Adrenal gland (tissue), 12 donors: ENCODE results near the gene GPR4. TPM values are rescaled to one million over a fixed set of nuclear protein-coding genes. Genes with fewer than 3 reads are reported as not detected.
A peak's percentile ranks its signal among the peaks of the same experiment; 100 is the strongest.

Experiments used
- DNase-seq, 7 donors: peaks; one replicate each; pipeline ENCODE4 v3.0.0-alpha.2; 2019 to 2020
- H3K27ac ChIP-seq, 5 donors: fragments of 200-600 bp; sonication (generic) in 4 of 5; 1 replicate in 3 of 5; 2 replicates in 2 of 5; pipeline versions ENCODE4 v1.5.1 to v1.8.0; 2016 to 2020; ENCODE audit warnings: mild to moderate bottlenecking in 1 of 5
- H3K27me3 ChIP-seq: fragments of 200-600 bp; 2 replicates; pipeline ENCODE4 v1.8.0; 2021
- H3K36me3 ChIP-seq, 2 donors: fragments of 200-600 bp; replicated peaks in 1 of 2; 1 replicate in 1 of 2; 2 replicates in 1 of 2; pipeline versions ENCODE4 v1.5.1 to v1.8.0; 2018 to 2022
- H3K4me1 ChIP-seq, 2 donors: fragments of 200-600 bp; replicated peaks in 1 of 2; 1 replicate in 1 of 2; 2 replicates in 1 of 2; pipeline versions ENCODE4 v1.5.1 to v1.8.0; 2018 to 2021
- H3K4me3 ChIP-seq, 4 donors: fragments of 200-600 bp; sonication (generic) in 3 of 4; one replicate each; pipeline ENCODE4 v1.5.1; 2016 to 2018
- H3K9me3 ChIP-seq, 3 donors: fragments of 200-600 bp; sonication (generic) in 1 of 3; replicated peaks in 1 of 3; 1 replicate in 2 of 3; 2 replicates in 1 of 3; pipeline versions ENCODE4 v1.5.1 to v1.8.0; 2016 to 2021
- POLR2A ChIP-seq, 2 donors: fragments of 450-650 bp; IDR thresholded peaks; one replicate each; pipeline ENCODE4 v1.6.1; 2017; ENCODE audit warnings: antibody characterized with exemption in 2 of 2, mild to moderate bottlenecking in 2 of 2, moderate library complexity in 1 of 2
- WGBS, 4 donors: extraction: QIAGEN DNeasy Blood & Tissue Kit in 2 of 4; methylation state at CpG; one replicate each; pipeline versions ENCODE4 v1.1.5 to v1.1.7; 2013 to 2017; 5-methylcytosine and 5-hydroxymethylcytosine counted together
- intact Hi-C, 2 donors: fragments of 100-400 bp; cut with DNase I; formaldehyde crosslinking; loops; one replicate each; pipeline versions ENCODE4 v1.14.1 to v1.15.0; 2022 to 2023
- polyA plus RNA-seq, 3 donors: library from polyadenylated mRNA; stranded (reverse); fragments of 200-250 nt in 2 of 3; fragments of 350-450 nt in 1 of 3; fragmentation: Illumina TruSeq in 1 of 3; extraction: RNeasy Lipid Tissue Mini Kit (QIAGEN cat#74804) in 1 of 3; gene quantifications; one replicate each; pipeline ENCODE4 v1.2.3, GENCODE V29; 2013 to 2014
- total RNA-seq, 9 donors: library from RNA; depleted of rRNA in 4 of 9; stranded (reverse); fragments of >200 nt in 4 of 9; fragments of 120-200 nt in 1 of 9; fragmentation: NEBNext Ultra II Directional in 1 of 9; extraction: Animal tissue kit (Norgen Biotek cat#: 25700) in 1 of 9; gene quantifications; one replicate each; pipeline versions ENCODE4 v1.1.0 to v1.2.4, GENCODE V29; 2013 to 2023
- TF ChIP-seq, protein P1 (sequence below), 6 experiments: fragments of 450-650 bp in 4 of 6; fragments of 200-600 bp in 2 of 6; sonication (generic) in 1 of 6; IDR thresholded peaks; 1 replicate in 5 of 6; 2 replicates in 1 of 6; pipeline versions ENCODE4 v1.5.1 to v1.8.0; 2016 to 2021; ENCODE audit warnings: antibody characterized with exemption in 6 of 6, mild to moderate bottlenecking in 2 of 6, moderate library complexity in 1 of 6
- donor health status: healthy with polysubstance abuse.
- donor health status: Bipolar disorder and iron deficiency.
- donor health status: DM: yes; HTN: yes; CAD: no.
- donor health status: DM: no; HTN: no; CAD: no.
- donor health status: DM: no; HTN: no; CAD: no.
- donor health status: DM: yes; HTN: yes; CAD: no.

Gene GPR4
- total and polyA plus RNA-seq, 12 donors: 0.55 to 11.3 (median 4.0) TPM

DNA sequence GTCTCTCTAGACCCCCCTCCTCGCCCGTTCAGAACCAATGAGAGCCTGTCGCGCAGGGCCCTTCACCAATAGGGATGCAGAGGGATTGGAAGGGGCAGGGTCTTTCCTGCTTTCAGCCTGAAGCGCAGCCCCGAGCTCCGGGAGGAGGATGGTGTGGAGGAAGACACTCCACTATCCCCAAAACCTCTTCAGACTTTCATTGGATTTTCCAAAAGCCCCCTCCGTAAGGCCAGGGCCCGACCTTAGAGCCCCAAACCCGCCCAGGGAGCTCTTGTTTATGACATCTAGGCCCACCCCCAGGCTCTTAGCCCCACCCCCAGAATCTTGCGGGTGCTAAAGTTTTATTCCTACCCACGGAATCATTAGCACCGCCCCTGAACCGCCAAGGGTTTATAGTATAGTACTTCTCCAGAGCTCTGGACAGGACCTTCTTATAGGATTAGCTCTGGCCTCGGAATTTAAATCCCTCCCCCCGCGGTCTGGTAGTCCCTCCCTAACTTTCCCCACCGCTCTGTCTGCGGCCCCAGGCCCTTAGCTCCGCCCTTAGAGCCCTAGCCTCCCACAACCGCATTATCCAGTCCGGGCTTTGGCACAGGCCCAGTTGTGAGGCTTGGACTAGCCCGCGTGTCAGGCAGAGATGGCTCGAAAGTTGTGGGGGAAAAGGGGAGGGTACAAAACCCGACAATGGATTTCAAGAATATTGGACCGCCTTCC lies 43.8 kb upstream of the GPR4 start:
- Histone ChIP-seq H3K27me3 (no peaks in the 10 kb centered on the region), H3K4me1 (peaks cover 22 to 23% of the 10 kb centered on the region in 2 donors), H3K9me3 (no peaks in the 10 kb centered on the region), H3K27ac (peak overlapping the region in 1 of 5 donors; percentile 30), H3K4me3 (peak overlapping the region in 2 of 4 donors; percentile 13 to 48), H3K36me3 (no peaks in the 10 kb centered on the region)
- WGBS, 4 donors: 1 to 4% (median 1%) methylated on average over 23 to 27 of the region's 27 CpGs
- DNase-seq: peak; percentile 66 to 92 (median 71)
- TF ChIP-seq POLR2A (IDR thresholded peaks at IDR 0.05): no peak
- TF ChIP-seq, protein P1, sequence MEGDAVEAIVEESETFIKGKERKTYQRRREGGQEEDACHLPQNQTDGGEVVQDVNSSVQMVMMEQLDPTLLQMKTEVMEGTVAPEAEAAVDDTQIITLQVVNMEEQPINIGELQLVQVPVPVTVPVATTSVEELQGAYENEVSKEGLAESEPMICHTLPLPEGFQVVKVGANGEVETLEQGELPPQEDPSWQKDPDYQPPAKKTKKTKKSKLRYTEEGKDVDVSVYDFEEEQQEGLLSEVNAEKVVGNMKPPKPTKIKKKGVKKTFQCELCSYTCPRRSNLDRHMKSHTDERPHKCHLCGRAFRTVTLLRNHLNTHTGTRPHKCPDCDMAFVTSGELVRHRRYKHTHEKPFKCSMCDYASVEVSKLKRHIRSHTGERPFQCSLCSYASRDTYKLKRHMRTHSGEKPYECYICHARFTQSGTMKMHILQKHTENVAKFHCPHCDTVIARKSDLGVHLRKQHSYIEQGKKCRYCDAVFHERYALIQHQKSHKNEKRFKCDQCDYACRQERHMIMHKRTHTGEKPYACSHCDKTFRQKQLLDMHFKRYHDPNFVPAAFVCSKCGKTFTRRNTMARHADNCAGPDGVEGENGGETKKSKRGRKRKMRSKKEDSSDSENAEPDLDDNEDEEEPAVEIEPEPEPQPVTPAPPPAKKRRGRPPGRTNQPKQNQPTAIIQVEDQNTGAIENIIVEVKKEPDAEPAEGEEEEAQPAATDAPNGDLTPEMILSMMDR (IDR thresholded peaks at IDR 0.05): no peak
- intact Hi-C loops: loop anchor here in 1 of 2 donors (10.0 kb wide), 1 partner anchor 121 kb away; no protein-coding TSS in a partner anchor

DNA sequence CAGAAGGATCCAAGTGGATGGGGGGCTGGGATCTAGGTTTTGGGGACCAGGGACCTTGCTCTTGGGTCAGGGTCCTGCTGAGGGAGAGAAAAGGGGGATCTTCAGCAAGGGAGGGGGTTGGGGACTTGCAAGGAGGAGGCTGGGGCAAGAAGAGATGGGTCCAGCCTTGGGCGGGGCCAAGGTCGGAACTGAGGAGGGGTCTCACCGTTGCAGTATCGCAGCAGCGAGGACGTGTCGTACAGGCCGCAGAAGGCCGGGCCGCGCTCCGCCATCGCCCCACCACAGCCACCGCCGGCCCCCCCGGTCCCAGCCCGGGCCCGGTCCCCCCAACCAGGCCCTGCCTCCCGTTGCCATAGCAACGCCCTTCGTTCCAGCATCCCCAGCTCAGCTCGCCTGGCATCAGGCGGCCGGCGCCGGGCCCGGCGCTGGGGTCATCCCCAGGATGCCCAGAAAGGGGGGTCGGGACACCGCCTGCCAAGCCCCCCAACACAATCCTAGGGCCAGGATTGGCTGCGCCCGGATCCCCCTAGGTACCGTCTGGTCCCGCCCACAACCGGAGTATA lies 43.1 kb upstream of the GPR4 start:
- Histone ChIP-seq H3K9me3 (no peaks in the 10 kb centered on the region), H3K4me1 (peaks cover 23 to 25% of the 10 kb centered on the region in 2 donors), H3K4me3 (peak overlapping the region in 2 of 4 donors; percentile 13 to 48), H3K36me3 (no peaks in the 10 kb centered on the region), H3K27me3 (no peaks in the 10 kb centered on the region), H3K27ac (peak overlapping the region in 1 of 5 donors; percentile 52)
- WGBS, 4 donors: 9 to 29% (median 16%) methylated on average over 7 to 35 of the region's 35 CpGs
- TF ChIP-seq, protein P1 (IDR thresholded peaks at IDR 0.05): no peak
- TF ChIP-seq POLR2A (IDR thresholded peaks at IDR 0.05): no peak
- no peak for DNase-seq
- intact Hi-C loops: loop anchor here in 1 of 2 donors (10.0 kb wide), 1 partner anchor 120 kb away; no protein-coding TSS in a partner anchor

DNA sequence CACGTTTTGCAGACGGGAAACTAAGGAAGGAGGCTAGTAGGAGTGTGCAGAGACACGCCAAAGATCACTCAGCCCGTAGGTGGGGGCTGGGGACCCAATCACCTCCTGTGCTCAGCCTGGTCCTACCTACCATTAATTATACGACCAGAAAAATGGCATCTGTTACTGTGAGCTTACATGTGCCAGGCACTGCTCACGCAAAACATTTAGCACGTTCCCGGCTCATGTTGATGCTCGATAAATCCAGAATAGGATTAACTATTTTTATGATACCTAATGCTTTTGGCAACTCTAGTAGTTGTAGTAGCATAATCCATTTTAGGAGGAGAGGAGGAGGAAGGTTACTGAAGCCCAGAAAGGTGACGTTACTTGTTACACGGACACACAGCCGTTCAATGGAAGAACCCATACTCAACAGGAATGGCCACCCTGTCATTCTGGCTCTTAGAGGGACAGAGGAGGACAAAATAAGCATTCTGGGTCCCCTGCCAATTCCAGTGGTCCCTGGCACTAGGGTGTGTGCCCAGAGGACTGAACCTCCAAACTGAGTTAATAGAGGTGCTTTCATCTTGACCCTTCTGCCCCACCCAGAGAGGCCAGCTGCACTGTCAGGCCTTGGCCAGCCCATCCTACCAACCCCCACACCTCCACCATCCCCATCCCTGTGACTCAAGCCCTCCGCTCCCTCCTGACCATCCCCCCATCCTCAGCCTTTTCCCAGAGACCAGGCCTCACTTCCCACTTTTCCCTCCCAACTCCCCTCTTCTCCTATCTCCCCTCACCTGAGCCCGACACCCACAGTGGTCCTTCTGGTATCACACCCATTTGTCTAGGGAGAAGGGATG lies 42.1 kb upstream of the GPR4 start:
- Histone ChIP-seq H3K27me3 (no peaks in the 10 kb centered on the region), H3K4me3 (no peak overlapping the region), H3K36me3 (no peaks in the 10 kb centered on the region), H3K9me3 (no peaks in the 10 kb centered on the region), H3K4me1 (peaks cover 23 to 32% of the 10 kb centered on the region in 2 donors), H3K27ac (peak overlapping the region in 1 of 5 donors; percentile 52)
- intact Hi-C loops: loop anchor here (2.0 to 10.0 kb wide), 4 partner anchors 37 to 121 kb away; partner anchors contain the start of gene GPR4 (in 1 of the 2)
- no peak for DNase-seq
- TF ChIP-seq POLR2A (IDR thresholded peaks at IDR 0.05): no peak
- TF ChIP-seq, protein P1 (IDR thresholded peaks at IDR 0.05): no peak
- WGBS, 4 donors: 52 to 56% (median 54%) methylated on average over 12 to 14 of the region's 14 CpGs
